LoVo (cell line): ENCODE measurements around the gene IL1R2.

Experiments used
- DNase-seq: peaks from one replicate; pipeline ENCODE4 v3.0.0-alpha.2; 2016; ENCODE audit warnings: low spot score

The IL1R2 gene

DNA sequence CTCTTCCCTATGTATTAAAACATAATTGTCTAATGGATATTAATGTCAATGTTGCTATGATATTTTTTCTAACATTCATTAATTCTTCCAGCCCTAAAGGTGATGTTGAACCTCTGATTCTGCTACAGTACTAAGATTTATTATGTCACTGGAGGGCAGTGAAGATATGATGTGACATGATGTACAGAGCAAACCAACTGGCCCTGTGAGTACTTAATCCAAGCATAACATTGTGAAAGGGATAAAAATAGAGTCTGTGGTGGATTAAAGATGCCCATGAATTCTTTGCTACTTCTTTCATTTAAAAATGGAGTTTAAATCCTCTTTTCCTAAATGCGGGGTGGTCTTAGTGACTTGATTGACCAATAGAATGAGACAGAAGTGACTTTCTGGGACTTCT lies 51.8 kb downstream of the IL1R2 start:
- no peak for DNase-seq

DNA sequence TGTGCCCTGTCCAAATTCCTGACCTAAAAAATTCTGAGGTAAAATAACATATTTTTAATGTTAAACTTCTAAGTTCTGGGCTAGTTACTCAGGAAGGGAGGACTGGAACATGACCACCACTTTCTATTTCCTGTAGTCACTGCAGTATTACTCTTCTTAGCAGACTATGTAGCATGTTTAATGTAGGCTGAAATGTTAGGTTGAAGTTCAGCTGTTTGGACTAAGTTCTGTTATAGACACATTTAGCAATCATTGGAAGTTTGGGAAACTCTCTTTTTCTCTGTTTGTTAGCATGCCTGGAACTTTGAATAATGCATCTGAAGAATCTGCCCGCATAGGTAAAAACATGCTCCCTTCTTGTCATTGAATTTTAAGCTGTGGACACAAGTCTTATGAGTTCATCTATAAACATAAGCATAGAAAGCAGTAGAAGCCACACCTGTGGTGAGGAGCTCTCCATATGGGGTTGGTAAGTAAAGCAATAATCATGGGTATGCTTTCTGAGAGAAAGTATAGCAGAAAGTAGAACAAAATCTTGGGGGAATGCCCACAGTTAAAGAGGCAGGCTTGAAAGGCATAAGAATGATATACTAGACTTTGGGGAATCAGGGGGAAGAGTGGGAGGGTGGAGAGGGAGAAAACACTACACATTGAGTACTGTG lies 52.6 kb downstream of the IL1R2 start:
- DNase-seq = no peak

DNA sequence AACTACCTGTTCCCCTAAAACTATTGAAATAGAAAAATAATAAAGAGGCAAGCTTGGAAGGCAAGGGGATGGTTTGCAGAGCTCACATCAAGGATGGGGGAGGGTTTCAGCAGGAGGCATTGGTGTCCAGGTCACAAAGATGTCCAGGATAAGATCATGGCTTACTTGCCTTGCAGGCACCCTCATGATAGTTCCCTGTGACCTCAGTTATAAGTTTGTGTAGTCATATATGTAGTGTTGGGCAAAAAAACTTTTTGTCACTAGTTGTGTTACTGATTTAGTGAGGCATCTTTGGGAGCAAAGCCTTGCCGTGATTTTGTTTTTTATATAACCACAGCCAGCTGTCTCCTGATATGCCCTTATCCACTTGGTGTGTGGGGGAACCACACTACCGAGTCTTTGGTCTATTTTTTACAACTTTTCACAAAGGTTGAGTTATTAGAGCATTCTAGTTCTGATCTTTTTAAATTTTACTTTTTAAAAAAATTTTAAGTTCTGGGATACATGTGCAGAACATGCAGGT lies 53.3 kb downstream of the IL1R2 start:
- DNase-seq = no peak

DNA sequence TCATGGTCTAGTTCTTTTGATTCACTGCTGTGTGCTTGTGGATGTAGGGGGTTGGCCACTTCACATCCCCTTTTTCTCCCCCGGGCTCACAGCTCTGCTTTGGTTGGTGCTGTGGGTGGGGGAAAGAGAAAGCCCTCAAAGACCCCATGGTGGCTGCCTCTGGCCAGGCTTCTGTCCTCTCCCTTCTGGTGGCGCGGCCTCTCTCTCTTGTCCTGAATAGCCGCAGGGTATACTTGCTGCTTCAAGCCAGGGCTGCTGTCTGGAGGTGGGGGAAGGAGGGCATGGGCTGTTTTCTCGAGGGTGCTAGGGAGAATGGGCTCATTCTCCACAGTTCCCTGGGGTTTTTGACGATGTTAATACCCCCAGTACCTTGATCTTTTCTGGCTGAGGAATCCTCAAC lies 53.9 kb downstream of the IL1R2 start:
- no peak for DNase-seq

DNA sequence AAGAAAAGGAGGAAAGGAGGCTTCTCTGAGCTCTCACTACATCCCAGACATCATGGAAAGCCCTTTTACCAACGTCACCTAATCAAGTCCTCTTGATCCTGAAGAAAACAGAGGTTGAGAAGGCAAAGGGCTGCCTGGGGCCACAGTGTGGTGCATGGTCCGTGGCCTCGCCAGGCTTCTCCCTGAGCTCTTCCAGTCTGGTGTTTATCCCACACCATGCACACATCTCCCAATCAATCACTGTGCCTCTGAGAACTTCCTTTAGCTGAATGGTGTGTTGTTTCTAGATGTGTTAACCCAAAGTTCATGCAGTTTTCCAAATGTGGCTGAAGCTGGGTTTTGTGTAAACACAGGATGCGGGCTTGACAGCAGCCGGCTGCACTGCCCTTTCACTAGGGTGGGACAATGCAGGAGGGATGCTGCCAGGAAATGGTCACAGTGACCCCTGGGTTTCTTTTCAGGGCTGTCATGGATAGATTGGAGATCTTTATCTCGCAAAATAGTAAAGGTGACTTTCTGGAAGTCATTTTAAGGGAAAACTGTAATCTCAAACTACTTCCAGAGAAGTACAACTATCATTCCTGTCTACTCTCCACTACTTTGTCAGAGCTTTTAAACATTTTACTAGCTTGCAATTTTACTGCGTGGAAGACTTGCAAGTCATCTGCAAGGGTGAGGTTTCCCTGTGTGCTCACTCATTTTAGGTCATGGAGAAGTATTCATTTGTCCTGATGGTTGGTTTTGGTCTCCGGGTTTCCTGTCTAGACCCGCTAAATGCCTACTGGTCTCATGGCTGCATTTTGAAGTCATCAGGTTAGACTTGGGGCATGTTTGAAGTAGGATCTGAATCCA lies 54.6 kb downstream of the IL1R2 start:
- no peak for DNase-seq

DNA sequence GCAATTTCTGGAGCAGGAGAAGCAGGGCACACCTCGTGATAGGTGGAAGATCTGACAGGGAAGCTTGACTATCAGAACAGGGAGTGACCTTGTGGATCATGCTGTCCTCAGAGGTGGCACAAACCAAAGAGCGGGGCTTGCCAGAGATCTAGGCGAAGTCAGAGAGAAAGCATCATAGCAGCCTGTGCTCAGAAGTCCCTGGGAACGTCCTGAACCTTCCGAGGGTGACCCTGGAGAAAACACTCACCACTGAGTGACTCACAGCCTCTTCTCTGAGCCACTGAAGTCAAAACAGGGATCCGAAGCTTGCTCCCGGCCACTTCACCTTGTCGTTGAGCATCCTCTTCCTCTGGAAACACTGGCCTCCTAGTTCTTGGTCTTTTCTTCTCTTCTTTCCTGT lies 56.7 kb downstream of the IL1R2 start:
- DNase-seq = no peak

DNA sequence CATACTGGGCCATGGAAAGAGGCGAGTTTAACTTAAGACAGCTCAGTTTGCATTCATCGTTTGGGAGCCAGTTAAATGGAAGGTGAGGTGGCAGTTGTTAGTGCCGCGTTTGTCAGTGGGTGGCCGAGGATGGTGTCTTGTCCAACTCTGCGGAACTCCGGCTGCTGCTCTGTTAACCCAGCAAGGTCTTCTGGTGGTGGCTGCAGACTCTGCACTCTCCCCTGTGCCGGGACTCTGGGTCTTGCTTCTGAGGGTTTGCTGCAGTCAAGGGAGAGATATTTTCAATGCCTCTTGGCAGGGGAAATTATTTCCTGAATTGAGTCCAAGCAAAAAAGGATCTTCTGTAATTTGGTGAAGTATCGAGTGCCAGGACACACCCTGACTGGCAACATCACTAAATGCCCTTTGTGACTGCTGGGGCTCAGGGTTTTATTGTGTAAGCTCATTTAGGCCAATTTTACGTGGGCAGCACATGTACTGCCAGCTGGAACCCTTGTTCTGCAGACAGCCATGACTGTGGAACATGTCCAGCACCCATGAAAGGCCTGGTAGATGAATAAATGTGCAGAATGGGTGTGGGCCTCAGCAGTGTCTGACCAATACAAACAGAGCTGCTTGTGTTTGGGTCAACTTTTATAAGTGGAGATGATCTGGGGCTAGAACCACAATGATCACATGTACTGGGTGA lies 58.1 kb downstream of the IL1R2 start:
- no peak for DNase-seq

DNA sequence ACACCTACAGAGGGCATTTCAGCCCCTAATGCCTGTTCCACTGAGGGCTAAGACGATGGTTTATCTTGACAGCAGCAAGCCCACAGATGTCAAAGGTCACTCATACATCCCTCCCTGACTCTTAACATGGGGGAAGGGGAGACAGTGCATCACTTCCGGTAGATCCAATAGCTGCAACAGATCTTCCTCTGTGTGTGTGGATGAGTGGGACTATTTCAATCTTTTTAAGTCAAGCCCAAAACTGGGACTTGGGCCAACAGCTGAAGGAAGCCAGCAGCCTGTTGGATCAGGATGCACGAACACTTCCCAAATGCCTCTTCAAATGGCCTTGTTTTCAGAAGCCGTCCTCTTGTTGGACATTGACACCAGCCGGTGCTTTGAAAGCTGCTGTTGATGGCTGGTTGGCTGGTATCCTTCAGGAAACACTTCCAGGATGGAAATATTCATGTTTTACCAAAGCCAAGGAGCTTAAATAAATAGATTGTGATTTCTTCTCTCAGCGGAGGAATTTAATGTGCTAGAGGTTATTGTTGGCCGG lies 59.2 kb downstream of the IL1R2 start:
- no peak for DNase-seq

DNA sequence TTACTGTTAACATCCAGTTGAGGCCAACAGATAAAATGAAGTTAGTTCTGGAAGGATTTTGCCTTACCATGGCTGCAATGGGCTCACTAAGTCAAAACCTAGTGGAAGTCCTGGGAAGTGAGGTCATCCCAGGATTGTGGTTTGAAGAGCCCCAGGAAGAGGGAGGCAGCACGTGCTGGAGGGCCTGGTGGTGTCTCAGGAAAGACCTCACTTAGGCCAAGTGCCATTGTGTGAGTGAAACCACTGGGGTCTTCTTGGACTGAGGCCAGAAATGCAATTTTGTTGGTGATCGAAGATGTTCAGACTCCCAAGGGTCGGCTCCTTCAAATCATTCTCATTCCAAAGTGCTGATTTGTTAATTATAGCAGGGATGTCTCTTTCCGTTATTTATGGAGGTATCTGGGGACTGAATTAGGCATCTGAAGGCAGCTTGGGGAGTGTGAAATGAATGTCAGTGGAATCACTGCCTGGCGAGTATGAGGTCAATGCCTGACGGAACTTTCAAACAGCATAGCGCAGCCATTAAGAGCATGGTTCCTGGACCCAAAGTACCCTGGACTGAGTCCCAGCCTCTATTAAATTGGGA lies 60.0 kb downstream of the IL1R2 start:
- DNase-seq = no peak

DNA sequence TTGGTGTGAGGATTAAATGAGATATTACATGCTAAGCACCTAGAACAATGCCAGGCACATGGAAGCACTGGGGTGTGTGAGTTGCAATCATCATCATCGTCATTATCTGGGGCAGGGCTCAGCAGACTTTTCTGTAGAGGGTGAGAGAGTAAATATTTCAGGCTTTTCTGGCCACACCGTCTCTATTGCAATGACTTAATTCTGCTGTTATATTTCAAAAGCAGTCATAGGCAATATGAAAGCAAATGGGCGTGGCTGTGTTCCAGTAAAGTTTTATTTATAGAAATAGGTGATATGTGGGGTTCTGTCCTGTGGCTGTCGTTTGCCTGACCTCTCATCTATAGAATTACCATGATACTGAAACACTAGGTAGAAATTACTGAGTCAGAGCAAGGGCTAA lies 60.6 kb downstream of the IL1R2 start:
- DNase-seq = no peak

DNA sequence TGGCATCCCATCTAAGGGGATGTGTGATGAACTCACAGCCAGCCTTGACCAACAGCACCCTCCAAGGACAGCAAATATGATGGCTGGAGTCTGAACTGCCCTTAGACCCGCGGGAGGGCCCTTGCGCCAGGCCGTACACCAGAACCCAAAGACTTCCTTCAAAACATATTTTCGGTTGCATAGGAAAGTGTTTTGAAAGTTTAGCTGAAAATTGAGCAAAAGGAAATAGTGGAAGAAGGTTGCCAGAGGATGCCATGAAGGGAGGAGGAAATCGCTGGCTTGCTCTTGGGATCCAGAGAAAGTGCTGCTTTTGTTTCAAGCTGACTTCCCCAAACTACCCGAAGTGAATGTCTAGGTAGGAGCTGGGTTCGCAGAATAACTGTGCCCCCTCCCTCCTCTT lies 61.3 kb downstream of the IL1R2 start:
- no peak for DNase-seq

DNA sequence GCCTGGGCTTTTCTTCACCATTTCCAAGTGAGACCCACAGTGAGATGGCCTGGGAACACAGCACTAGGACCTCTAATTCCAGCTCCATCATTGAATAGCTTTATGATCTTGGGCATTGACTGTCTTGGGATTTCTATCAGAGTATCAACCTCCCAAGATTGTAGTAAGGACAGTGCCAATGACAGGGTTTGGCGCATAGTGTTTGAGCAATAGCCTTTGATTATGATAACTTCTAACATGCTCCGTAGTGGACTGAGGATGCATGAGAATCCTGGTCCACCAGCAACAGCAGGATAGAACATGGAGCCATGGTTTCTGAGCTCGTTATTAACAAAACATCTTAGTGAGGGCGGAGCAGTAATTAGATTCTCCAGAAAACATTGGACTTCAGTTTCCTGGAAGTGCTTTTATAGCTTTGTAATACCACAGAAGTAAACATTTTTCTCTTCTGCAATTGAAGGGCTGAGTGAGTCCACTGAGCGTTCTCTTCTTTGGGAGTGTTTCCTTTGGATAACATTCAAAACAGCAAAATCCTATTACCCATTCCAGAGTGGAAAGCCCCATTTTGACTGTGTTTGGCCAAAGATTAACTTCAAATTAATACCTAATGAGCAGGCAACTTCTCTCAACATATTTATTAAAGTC lies 63.7 kb downstream of the IL1R2 start:
- DNase-seq = no peak

DNA sequence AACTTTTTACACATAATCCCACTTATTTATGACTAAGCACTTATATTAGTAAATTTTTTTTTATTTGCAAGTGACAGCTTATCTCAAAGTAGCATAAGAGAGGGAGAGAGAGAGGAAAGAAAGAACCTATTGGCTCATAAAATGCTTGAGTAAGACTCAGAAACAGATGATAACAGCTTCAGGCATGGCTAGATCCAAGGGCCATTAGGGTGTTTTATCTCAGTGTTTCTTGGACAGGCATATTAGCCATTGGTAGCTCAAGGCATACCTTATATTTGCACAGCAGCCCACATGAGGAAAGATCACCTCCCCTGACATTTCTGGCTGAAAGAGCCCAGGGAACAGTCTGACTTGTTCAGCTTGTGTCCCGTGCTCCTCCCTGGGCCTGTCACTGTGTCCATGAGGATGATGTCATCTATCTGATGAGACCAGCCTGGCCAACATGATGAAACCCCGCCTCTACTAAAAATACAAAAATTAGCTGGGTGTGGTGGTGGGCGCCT lies 64.4 kb downstream of the IL1R2 start:
- DNase-seq = no peak

DNA sequence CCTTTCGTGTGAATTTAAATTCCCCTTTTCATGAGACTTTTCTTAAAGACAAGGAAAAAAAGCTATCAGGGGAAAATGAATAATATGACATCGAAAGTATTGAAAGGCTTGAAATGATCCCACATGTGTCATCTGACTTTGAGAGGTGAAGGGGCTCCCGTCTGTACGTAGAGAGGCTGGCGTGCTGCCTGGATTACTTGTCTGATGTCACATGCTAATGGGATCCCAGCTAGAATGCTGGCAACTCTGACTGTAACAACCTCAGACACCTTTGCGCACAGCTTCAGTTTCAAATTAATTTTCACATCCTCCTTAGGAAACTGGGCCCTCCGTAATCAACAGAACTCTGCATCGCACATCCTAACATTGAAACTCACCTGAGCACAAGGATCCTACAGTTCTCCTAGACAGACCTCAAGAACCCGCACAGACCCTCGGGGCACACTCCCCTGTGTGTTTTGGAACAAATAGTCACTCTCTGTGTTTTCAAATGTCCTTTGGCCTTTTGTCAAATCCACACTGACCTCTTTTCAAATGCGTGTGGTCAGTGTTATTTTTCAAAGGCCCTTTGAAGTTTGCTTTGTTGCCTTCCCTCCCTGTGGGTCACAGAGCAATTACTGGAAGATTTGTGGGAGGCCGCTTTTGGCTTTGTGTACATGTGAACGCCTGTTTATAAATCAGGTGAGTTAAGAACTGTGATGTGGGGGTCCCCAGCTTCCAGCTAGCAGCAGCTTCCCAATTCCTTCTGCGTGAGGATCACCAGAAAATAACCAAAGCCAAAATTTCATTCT lies 65.9 kb downstream of the IL1R2 start:
- DNase-seq = no peak

DNA sequence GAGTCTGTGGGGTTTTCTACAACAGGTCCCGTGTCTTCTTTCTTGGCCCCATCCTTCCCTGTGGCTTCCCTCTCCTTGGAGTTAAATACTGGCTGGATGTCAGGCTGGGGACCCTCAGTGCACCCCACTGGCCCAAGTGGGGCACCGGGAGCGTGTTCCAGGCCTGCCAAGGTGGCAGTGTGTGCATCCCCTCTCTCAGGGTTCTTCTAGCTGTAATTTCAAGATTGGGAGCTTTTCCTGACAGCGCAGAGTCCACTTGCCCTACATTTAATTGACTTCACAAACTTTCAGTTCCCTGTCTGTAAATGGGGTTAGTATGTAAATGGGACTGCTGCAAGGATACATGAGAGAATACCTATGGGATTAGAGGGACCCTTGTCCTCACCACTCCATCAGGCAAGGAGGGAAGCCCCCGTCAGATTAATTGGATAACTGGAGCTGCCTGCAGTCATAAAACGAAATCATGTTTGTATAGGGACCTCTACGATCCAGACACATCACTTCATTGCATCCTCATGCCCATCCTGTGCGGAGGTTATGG lies 66.6 kb downstream of the IL1R2 start:
- no peak for DNase-seq

DNA sequence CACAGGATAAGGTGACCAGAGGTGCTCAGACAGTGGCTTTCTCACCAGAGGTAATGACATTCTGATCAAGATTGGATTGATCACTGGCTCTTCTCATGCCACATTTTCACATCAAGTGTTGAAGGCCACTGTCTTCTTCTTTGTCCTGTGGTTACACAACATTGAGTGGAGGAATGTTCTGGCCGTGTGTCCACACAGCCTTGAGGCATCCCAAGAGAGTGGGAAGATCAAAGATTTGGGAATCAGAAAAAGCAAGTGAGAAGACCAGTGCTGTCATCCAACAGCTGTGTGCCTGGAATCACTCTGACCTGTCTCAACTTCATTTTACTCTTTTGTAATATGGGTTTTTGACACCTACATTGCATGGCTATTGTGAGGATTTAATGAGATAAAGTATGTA lies 67.4 kb downstream of the IL1R2 start:
- DNase-seq = no peak

DNA sequence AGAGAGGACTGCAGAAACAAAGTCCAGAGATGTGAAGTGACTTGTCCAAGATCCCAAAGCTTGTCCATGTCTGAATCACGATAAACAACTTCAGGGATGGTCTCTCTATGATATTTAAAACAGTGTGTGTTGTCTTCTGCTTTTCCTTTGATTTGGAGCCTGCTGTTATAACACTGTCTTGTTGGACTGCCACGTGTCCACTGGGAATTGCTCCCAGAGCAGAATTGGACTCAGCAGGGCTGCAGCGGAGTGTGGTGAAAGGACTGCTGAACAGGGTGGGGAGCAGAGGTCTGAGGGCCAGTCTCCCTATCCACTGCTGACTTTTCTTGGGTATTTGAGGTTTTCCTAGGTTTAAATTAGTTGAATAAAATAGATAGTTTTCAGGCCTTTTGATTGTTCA lies 68.3 kb downstream of the IL1R2 start:
- no peak for DNase-seq

DNA sequence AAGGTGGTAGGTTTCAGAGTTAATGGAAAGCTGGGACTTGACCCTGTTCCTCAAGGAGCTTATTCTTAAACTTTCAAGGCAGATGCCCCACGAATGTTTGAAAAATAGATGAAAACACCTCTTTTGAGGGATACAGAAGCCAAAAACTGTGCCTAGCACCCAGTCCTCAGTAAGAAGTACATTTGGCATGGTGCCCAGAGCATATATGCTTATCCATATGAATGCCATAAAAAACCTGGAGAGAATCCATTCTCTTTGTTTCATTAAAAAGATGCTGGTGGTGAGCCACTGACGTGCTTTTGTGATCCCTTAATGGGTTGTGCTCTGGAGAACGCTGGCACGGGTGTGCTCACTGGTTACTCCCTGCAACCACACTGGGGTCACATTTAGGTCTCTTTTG lies 69.0 kb downstream of the IL1R2 start:
- DNase-seq = no peak

DNA sequence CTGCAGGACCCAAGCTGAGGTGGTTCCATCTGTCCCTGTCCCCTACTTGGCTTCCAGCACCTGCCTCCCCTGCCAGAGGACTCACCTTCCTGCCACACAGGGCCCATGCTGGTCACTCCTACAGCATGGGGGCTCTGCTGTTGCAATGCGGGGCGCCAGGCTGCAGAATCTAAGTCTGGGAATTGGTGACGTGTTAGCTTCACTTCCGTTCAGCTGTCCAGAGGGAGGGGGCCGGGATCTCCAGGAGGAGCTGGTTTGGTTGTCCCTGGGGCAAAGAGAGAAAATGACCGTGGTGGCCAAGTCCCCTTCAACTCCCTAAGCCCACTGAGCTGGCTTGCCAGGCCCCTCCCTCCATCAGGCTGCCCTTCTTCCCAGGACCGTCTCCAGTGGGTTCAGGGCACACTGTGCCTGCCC lies 69.5 kb downstream of the IL1R2 start:
- no peak for DNase-seq
